Activated naive CD4-positive, alpha-beta T cell treated with anti-CD3 and anti-CD28 coated beads, Interleukin-2, amount 50 U/mL, for 24 hours (primary cell): ENCODE results near the gene CADPS.

Experiments
- H3K27ac Mint-ChIP-seq: one replicate; pipeline ENCODE4 v1.8.0; 2021; ENCODE audit warnings: mild to moderate bottlenecking, mixed read lengths
- H3K27me3 Mint-ChIP-seq: one replicate; pipeline ENCODE4 v1.8.0; 2021; ENCODE audit warnings: mixed read lengths
- H3K36me3 Mint-ChIP-seq: one replicate; pipeline ENCODE4 v1.8.0; 2021; ENCODE audit warnings: mixed read lengths
- H3K4me1 Mint-ChIP-seq: one replicate; pipeline ENCODE4 v1.8.0; 2021; ENCODE audit warnings: mixed read lengths
- H3K4me3 Mint-ChIP-seq: one replicate; pipeline ENCODE4 v1.8.0; 2021; ENCODE audit warnings: mild to moderate bottlenecking, mixed read lengths
- H3K9me3 Mint-ChIP-seq: one replicate; pipeline ENCODE4 v1.8.0; 2021; ENCODE audit warnings: mixed read lengths

CADPS gene

DNA sequence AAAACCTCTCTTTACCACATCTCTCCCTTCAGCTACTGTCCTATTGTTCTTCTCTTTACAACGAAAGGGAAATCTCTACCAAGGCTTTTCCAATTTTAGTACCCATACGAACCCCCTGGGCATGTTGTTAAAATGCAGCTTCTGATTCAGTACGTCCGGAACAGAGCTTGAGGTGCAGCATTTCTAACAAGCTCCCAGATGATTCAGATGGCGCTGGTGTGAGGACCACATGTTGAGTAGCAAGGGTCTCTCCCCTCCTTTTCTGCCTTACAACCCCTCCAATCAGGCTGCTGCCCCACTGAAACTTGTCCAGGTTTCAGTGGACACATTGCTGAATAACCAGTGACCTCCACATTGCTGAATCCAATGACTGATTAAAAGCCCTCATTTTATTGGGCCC, 324.8 kb downstream of the CADPS start:
- H3K36me3 Mint-ChIP-seq: no peaks in the 10 kb centered on the region
- H3K4me3 Mint-ChIP-seq: no peak overlapping the region
- H3K9me3 Mint-ChIP-seq: no peaks in the 10 kb centered on the region
- peaks cover 16% of the 10 kb centered on the region for H3K27me3 Mint-ChIP-seq
- no peaks in the 10 kb centered on the region for H3K4me1 Mint-ChIP-seq
- no peak overlapping the region for H3K27ac Mint-ChIP-seq

- no peak overlapping the region for H3K4me3 Mint-ChIP-seq
- no peaks in the 10 kb centered on the region for H3K9me3 Mint-ChIP-seq
- peaks cover 16% of the 10 kb centered on the region for H3K27me3 Mint-ChIP-seq
- no peaks in the 10 kb centered on the region for H3K36me3 Mint-ChIP-seq
- no peak overlapping the region for H3K27ac Mint-ChIP-seq
- H3K4me1 Mint-ChIP-seq: no peaks in the 10 kb centered on the region
These were observed 326.5 kb downstream of the CADPS start for GRCh38 chr3:62548528-62549205.

DNA sequence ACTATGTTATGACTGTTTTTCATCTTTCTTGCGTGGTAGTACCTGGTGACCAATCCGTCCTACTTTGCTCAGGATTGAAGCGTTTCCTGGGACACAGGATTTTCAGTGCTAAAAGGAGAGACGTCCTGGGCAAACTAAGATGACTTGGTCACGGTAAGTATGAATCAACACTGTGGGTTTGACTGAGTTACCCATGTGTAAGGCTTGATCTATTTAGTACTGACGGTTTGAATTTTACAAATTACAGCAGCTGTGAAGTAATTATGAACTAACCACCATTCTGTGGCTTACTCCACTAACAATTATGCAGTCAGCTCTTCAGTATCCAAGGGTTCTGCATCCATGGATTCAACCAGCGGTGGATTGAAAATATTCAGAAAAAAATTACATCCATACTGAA, 328.9 kb downstream of the CADPS start:
- H3K27ac Mint-ChIP-seq: no peak overlapping the region
- H3K36me3 Mint-ChIP-seq: no peaks in the 10 kb centered on the region
- no peak overlapping the region for H3K4me3 Mint-ChIP-seq
- H3K9me3 Mint-ChIP-seq: no peaks in the 10 kb centered on the region
- peaks cover 16% of the 10 kb centered on the region for H3K27me3 Mint-ChIP-seq
- H3K4me1 Mint-ChIP-seq: no peaks in the 10 kb centered on the region

DNA sequence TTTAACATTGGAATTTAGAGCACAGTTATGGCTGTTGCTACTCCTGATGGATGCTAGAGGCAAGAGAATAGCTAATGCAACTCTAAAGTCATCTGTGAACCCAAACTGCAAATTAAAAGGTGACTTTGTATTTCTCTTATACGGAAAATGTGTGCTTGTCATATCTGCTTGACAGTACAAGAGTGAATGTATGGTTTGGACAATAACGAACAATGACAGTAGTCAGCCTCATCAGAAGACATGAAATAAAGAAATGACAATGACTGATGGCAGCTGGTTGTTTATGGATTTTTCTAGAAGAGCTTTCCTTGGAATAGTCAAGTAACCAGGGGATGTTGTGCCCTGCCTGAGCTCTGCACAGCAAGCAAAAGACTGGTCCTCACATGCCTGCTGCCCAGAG, 333.0 kb downstream of the CADPS start:
- H3K27me3 Mint-ChIP-seq: peaks cover 5% of the 10 kb centered on the region
- no peak overlapping the region for H3K4me3 Mint-ChIP-seq
- H3K27ac Mint-ChIP-seq: no peak overlapping the region
- H3K9me3 Mint-ChIP-seq: no peaks in the 10 kb centered on the region
- no peaks in the 10 kb centered on the region for H3K4me1 Mint-ChIP-seq
- no peaks in the 10 kb centered on the region for H3K36me3 Mint-ChIP-seq

- H3K36me3 Mint-ChIP-seq: no peaks in the 10 kb centered on the region
- peaks cover 7% of the 10 kb centered on the region for H3K27me3 Mint-ChIP-seq
- H3K4me3 Mint-ChIP-seq: no peak overlapping the region
- H3K27ac Mint-ChIP-seq: no peak overlapping the region
- no peaks in the 10 kb centered on the region for H3K4me1 Mint-ChIP-seq
- no peaks in the 10 kb centered on the region for H3K9me3 Mint-ChIP-seq
These were observed 335.5 kb downstream of the CADPS start for GRCh38 chr3:62539762-62540161.

DNA sequence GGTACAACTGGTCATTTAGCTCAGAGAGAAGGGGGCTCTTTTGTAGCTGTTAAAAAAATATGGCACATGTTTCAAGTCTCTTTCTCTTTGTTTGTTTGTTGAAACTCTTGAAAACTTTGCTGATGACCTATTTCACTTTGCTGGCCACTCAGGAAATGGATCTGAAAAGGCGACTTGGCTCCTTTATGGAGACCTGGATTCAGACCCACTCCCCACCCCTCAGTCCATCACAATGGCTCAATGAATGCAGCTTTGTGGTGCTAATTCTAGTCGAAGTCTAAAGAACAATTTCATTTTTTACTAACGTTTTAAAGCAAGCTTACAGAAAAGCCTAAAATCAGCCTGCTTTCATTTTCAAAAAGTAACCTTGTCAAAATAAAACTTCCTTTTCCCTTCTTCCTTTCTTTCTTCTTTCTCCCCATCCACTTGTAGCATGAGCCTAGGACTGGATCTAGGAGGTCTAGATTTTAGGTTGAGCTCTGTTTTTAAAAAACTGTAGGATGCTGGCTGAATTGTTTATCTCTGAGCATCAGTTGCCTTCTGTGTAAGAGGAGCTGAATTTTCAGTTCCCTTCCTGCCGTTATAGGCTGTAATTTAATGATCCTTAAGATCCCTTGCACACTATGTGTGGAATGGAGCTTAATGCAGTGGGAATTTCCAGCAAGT, 336.4 kb downstream of the CADPS start:
- Mint-ChIP-seq H3K27me3 (peaks cover 7% of the 10 kb centered on the region), H3K4me1 (no peaks in the 10 kb centered on the region), H3K27ac (no peak overlapping the region), H3K4me3 (no peak overlapping the region), H3K36me3 (no peaks in the 10 kb centered on the region), H3K9me3 (no peaks in the 10 kb centered on the region)

GRCh38 chr3:62534326-62534725, 340.9 kb downstream of the CADPS start:
- no peak overlapping the region for H3K27ac Mint-ChIP-seq
- H3K36me3 Mint-ChIP-seq: no peaks in the 10 kb centered on the region
- no peaks in the 10 kb centered on the region for H3K4me1 Mint-ChIP-seq
- H3K4me3 Mint-ChIP-seq: no peak overlapping the region
- peaks cover 5% of the 10 kb centered on the region for H3K27me3 Mint-ChIP-seq
- H3K9me3 Mint-ChIP-seq: no peaks in the 10 kb centered on the region

DNA sequence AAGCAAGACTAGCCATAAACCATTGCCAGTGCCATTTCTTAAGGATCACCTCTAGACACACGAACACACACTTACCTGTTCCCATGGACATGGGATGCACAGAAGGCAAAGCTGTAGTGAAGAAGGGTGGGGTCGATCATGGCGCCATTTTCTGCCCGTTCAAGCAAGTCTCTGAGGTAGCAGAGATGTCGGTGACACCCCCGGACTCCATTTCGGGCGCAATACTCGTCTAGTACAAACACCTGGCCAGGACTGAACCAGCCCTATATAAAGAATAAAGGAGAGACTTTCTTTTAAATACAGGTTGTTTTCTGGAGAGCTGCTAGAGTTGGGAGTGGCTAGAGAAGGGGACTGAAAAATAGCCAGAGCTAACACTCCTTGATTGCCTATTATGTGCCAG, 342.4 kb downstream of the CADPS start:
- Mint-ChIP-seq H3K9me3 (no peaks in the 10 kb centered on the region), H3K27me3 (peaks cover 5% of the 10 kb centered on the region), H3K27ac (no peak overlapping the region), H3K4me3 (no peak overlapping the region), H3K36me3 (no peaks in the 10 kb centered on the region), H3K4me1 (no peaks in the 10 kb centered on the region)

DNA sequence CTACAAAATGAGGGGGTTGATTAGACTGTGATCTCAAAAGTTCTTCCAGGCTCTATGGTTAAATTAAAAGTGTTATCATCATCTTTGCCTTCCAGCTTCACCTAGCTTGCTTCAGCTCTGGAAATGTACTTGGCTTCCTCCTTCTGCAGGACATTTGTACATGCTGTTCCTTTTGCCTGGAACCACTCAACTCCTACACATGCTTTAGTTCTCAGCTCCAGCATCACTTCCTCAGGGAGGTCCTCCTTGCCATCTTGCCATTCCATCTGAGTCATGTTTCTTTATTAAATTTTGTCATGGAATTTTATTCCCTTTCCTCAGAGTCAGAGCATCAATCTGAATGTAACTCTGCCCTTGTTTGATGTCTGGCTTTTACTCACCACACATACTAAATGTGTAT, 343.2 kb downstream of the CADPS start:
- Mint-ChIP-seq H3K27me3 (peaks cover 1% of the 10 kb centered on the region), H3K9me3 (no peaks in the 10 kb centered on the region), H3K36me3 (no peaks in the 10 kb centered on the region), H3K4me1 (no peaks in the 10 kb centered on the region), H3K4me3 (no peak overlapping the region), H3K27ac (no peak overlapping the region)

DNA sequence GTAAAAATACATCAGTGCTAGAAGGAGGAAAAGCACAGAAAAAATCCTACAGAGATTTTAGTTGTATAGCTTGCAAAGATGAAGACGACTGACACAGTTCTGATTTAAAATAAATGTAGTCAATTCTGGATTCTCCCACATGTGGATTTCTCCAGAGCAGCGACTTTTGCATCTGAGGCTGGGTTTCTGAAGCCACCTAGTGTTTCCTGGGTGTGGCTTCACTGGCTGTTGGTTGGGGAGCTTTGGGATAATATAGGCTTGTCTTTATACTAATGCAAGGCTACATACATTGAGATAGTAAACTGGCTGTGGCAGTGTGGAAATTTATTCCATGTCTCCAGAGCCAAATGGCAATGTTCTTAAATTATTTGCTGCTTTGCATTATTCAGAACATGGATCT, 343.7 kb downstream of the CADPS start:
- no peaks in the 10 kb centered on the region for H3K36me3 Mint-ChIP-seq
- H3K27ac Mint-ChIP-seq: no peak overlapping the region
- H3K4me1 Mint-ChIP-seq: no peaks in the 10 kb centered on the region
- H3K4me3 Mint-ChIP-seq: no peak overlapping the region
- no peaks in the 10 kb centered on the region for H3K9me3 Mint-ChIP-seq
- no peaks in the 10 kb centered on the region for H3K27me3 Mint-ChIP-seq

DNA sequence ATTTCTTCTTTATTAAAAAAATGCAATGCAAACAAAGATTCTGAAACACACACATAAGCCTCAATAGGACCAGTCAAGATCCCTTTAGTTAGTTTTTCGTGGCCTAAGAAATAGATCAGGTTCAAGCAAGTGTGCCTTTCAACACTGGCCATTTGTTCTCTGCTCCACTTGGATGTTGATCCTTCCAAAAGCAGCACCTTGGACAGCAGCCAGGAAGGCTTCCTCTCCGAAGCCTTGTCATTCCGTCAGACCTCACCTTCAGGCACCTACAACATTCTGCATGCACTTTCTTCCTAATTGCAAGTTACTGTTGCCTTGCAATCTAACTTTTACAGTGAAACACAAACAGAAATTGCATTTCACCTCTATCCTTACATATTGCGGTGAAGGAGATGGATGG, 346.0 kb downstream of the CADPS start:
- H3K9me3 Mint-ChIP-seq: no peaks in the 10 kb centered on the region
- H3K36me3 Mint-ChIP-seq: no peaks in the 10 kb centered on the region
- H3K27ac Mint-ChIP-seq: no peak overlapping the region
- H3K4me1 Mint-ChIP-seq: no peaks in the 10 kb centered on the region
- no peaks in the 10 kb centered on the region for H3K27me3 Mint-ChIP-seq
- no peak overlapping the region for H3K4me3 Mint-ChIP-seq

DNA sequence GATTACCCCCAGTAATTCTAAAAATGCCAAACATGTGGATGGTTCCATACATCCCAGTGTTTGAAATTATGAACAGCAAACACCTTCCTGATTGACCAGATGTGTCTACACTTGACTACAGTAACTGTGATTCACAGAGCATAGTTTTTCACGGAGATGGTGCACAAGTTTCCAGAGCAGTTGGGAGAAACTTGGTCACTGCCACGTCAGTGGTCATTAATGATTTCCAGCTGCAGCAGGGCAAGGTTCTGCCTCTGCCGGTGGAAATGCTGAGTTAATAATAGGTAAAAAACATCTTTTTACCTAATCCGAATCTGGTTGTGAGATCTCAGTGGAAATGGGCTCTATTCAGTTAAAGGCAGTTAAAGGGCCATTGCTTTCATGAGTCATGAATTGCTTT, 347.7 kb downstream of the CADPS start:
- Mint-ChIP-seq H3K27ac (no peak overlapping the region), H3K4me1 (no peaks in the 10 kb centered on the region), H3K4me3 (no peak overlapping the region), H3K27me3 (no peaks in the 10 kb centered on the region), H3K9me3 (peaks cover 5% of the 10 kb centered on the region), H3K36me3 (no peaks in the 10 kb centered on the region)

GRCh38 chr3:62525281-62525680, 349.9 kb downstream of the CADPS start:
- peaks cover 5% of the 10 kb centered on the region for H3K9me3 Mint-ChIP-seq
- no peak overlapping the region for H3K27ac Mint-ChIP-seq

GRCh38 chr3:62523672-62524071, 351.5 kb downstream of the CADPS start:
- Mint-ChIP-seq H3K4me3 (no peak overlapping the region), H3K27me3 (no peaks in the 10 kb centered on the region), H3K4me1 (no peaks in the 10 kb centered on the region), H3K36me3 (no peaks in the 10 kb centered on the region), H3K27ac (no peak overlapping the region), H3K9me3 (peaks cover 7% of the 10 kb centered on the region)

More at GRCh38 chr3:62525281-62525680, 349.9 kb downstream of the CADPS start:
- Mint-ChIP-seq H3K27me3 (no peaks in the 10 kb centered on the region), H3K4me1 (no peaks in the 10 kb centered on the region), H3K4me3 (no peak overlapping the region), H3K36me3 (no peaks in the 10 kb centered on the region)

- H3K4me3 Mint-ChIP-seq: no peak overlapping the region
- H3K27ac Mint-ChIP-seq: no peak overlapping the region
- H3K27me3 Mint-ChIP-seq: peaks cover 3% of the 10 kb centered on the region
- peaks cover 2% of the 10 kb centered on the region for H3K36me3 Mint-ChIP-seq
- H3K4me1 Mint-ChIP-seq: no peaks in the 10 kb centered on the region
- peaks cover 9% of the 10 kb centered on the region for H3K9me3 Mint-ChIP-seq
These were observed 353.6 kb downstream of the CADPS start for GRCh38 chr3:62521464-62522105.

DNA sequence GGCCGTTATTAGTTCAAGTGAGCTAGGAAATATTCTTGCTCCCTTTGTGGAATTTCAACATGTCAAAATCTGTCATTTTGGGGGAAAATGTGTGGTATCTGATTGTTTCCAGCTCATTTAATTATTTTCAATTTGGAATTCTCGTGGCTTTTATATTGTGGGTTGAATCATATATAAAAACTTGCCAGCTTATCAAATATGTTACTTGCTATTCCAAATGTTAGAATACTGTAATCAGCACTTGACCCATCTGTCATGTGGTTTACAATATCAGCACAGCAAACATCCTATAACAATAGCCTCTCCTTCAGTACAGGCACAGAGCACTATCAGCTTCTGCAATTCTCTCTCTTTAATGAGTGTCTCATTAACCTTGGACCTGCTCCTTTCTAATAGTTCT, 371.7 kb downstream of the CADPS start:
- Mint-ChIP-seq H3K9me3 (no peaks in the 10 kb centered on the region), H3K27me3 (peaks cover 2% of the 10 kb centered on the region), H3K27ac (no peak overlapping the region), H3K36me3 (no peaks in the 10 kb centered on the region), H3K4me3 (no peak overlapping the region), H3K4me1 (no peaks in the 10 kb centered on the region)
